ENCODE data around the gene TRIM47.

GRCh38 chr17:75843577-75844529, 34.5 kb downstream of the TRIM47 start, which contains the start of gene UNC13D:
- no peak for TF ChIP-seq POLR2AphosphoS5 (IDR thresholded peaks at IDR 0.05)
- no peak for TF ChIP-seq CTCF (IDR thresholded peaks at IDR 0.05)

Measured in esophagus muscularis mucosa (tissue), 3 donors.